Choroid plexus epithelial cell (primary cell): ENCODE results near the gene CYB5A.

ENCODE experiments used
- DNase-seq: peaks from one replicate; pipeline ENCODE4 v3.0.0-alpha.2; 2010; ENCODE audit warnings: low read depth
- H3K4me3 ChIP-seq: 2 replicates; pipeline ENCODE4 v1.5.1; 2011; ENCODE audit warnings: low read depth, mild to moderate bottlenecking, control low read depth, low read length, moderate library complexity
- TF ChIP-seq, protein P1 (sequence below): conservative IDR thresholded peaks from 2 replicates; pipeline ENCODE4 v1.5.1; 2011; ENCODE audit warnings: low read depth, mild to moderate bottlenecking, control low read depth, inconsistent platforms, low read length, moderate library complexity

CYB5A gene

GRCh38 chr18:74282755-74283554, 8.8 kb downstream of the CYB5A start:
- TF ChIP-seq, protein P1, sequence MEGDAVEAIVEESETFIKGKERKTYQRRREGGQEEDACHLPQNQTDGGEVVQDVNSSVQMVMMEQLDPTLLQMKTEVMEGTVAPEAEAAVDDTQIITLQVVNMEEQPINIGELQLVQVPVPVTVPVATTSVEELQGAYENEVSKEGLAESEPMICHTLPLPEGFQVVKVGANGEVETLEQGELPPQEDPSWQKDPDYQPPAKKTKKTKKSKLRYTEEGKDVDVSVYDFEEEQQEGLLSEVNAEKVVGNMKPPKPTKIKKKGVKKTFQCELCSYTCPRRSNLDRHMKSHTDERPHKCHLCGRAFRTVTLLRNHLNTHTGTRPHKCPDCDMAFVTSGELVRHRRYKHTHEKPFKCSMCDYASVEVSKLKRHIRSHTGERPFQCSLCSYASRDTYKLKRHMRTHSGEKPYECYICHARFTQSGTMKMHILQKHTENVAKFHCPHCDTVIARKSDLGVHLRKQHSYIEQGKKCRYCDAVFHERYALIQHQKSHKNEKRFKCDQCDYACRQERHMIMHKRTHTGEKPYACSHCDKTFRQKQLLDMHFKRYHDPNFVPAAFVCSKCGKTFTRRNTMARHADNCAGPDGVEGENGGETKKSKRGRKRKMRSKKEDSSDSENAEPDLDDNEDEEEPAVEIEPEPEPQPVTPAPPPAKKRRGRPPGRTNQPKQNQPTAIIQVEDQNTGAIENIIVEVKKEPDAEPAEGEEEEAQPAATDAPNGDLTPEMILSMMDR = no peak
- no peak overlapping the region for H3K4me3 ChIP-seq
- DNase-seq = no peak

DNA sequence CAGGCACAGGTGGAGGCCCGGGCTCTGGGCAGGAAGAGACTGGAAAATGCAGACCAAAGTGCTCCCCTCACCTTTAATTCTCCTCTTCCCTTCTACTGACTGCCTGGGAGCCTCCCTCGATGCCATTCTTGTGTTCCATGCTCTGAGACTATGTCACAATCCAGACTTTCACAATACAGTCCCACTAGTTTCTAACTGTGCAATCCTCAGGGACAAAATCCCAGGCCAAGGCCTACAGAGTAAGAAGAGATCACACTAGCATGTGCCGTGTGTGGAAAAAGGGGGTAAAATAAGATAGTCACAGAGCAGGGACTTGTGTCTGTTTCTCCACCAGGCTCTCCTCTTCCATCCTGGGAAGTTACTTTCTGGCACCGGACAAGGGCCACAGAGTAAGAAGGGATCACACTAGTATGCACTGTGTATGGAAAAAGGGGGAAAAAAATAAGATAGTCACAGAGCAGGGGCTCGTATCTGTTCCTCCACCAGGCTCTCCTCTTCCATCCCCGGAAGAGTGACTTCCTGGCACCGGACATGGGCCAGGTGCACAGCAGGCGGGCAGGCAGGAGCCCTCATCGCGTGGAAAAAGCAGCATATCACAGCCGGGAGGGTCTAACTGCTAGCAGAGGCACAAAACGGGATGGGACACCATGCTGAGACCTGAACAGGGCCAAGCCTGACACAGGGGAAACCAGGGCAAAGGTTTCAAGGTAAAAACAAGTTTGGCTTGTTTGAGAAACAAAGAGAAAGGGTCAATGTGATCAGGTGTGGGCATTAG, 9.6 kb downstream of the CYB5A start:
- no peak for DNase-seq
- no peak overlapping the region for H3K4me3 ChIP-seq
- TF ChIP-seq, protein P1 = no peak

- H3K4me3 ChIP-seq = no peak overlapping the region
- DNase-seq = no peak
- TF ChIP-seq, protein P1 = no peak
Measured at GRCh38 chr18:74281011-74281979, 10.5 kb downstream of the CYB5A start.

GRCh38 chr18:74278983-74279382, 12.8 kb downstream of the CYB5A start:
- DNase-seq = no peak
- TF ChIP-seq, protein P1 = no peak
- no peak overlapping the region for H3K4me3 ChIP-seq

GRCh38 chr18:74278058-74278457, 13.7 kb downstream of the CYB5A start:
- no peak overlapping the region for H3K4me3 ChIP-seq
- no peak for DNase-seq
- TF ChIP-seq, protein P1 = no peak

DNA sequence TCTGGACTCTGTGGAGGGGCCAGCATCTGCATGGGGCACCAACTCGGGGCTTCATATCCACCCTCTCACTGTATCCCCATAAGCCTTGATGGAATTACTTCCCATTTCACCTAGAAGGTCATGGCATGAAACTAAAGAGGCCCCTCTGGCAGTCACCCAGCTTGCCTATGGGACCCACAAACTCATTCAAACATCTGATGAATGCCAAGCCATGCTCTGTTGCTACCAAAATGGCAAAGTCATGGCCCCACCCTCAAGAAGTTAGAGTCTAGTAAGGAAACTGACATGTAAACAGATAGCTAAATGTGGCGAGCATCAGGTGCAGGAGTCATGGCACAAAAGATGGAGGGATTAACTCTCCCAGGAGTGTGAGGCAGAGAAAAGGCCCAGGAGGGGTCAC, 14.5 kb downstream of the CYB5A start:
- TF ChIP-seq, protein P1 = no peak
- no peak overlapping the region for H3K4me3 ChIP-seq
- no peak for DNase-seq
